Ovary (tissue), 3 donors: Measurements from ENCODE around the gene CENPC.

Experiments used
- EP300 ChIP-seq: sonication (generic); formaldehyde crosslinking; IDR thresholded peaks from one replicate; pipeline ENCODE4 v1.6.1; 2017; ENCODE audit warnings: antibody characterized with exemption
- POLR2A ChIP-seq: fragments of 450-650 bp; IDR thresholded peaks from one replicate; pipeline ENCODE4 v1.6.1; 2017; ENCODE audit warnings: antibody characterized with exemption, mild to moderate bottlenecking, moderate library complexity
- TF ChIP-seq, protein P1 (sequence below), 3 donors: fragments of 450-650 bp in 2 of 3; fragments of 200-600 bp in 1 of 3; IDR thresholded peaks; one replicate each; pipeline versions ENCODE4 v1.5.1 to v1.8.0; 2016 to 2022; ENCODE audit warnings: antibody characterized with exemption in 3 of 3, mild to moderate bottlenecking in 1 of 3
- donor health status: DM: no; HTN: no; CAD: no.

DNA sequence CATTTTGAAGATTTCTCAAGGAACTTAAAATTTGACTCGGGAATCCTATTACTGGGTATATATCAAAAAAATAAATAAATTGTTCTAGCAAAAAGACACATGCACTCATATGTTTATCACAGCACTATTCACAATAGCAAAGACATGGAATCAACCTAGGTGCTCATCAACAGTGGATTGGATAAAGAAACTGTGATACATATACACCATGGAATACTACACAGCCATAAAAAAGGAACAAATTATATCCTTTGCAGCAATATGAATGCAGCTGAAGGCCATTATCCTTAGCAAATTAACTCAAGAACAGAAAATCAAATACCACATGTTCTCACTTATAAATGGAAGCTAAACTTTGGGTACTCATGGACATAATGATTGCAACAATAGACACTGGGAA, 97.4 kb downstream of the CENPC start:
- no peak for TF ChIP-seq POLR2A
- TF ChIP-seq, protein P1, sequence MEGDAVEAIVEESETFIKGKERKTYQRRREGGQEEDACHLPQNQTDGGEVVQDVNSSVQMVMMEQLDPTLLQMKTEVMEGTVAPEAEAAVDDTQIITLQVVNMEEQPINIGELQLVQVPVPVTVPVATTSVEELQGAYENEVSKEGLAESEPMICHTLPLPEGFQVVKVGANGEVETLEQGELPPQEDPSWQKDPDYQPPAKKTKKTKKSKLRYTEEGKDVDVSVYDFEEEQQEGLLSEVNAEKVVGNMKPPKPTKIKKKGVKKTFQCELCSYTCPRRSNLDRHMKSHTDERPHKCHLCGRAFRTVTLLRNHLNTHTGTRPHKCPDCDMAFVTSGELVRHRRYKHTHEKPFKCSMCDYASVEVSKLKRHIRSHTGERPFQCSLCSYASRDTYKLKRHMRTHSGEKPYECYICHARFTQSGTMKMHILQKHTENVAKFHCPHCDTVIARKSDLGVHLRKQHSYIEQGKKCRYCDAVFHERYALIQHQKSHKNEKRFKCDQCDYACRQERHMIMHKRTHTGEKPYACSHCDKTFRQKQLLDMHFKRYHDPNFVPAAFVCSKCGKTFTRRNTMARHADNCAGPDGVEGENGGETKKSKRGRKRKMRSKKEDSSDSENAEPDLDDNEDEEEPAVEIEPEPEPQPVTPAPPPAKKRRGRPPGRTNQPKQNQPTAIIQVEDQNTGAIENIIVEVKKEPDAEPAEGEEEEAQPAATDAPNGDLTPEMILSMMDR (IDR thresholded peaks at IDR 0.05): no peak
- TF ChIP-seq EP300: no peak
